Panc1 (cell line): ENCODE results near the gene RASGRF2.

Experiments used
- POLR2AphosphoS5 ChIP-seq: IDR thresholded peaks from 2 replicates; pipeline ENCODE4 v1.6.1; 2012; ENCODE audit warnings: mild to moderate bottlenecking, low read depth, low read length, moderate library complexity
- SIN3A ChIP-seq: IDR thresholded peaks from 2 replicates; pipeline ENCODE4 v1.6.1; 2012; ENCODE audit warnings: low read depth, mild to moderate bottlenecking, low read length, moderate library complexity, borderline replicate concordance; ENCODE audit not compliant: insufficient read depth
- TCF7L2 ChIP-seq: IDR thresholded peaks from 2 replicates; pipeline ENCODE4 v1.6.1; 2011; ENCODE audit warnings: mild to moderate bottlenecking, low read depth, low read length, inconsistent platforms
- TF ChIP-seq, protein P1 (sequence below): fragments of 450-650 bp; IDR thresholded peaks from 2 replicates; pipeline ENCODE4 v1.5.1; 2017; ENCODE audit warnings: mild to moderate bottlenecking
- TF ChIP-seq, protein P2 (sequence below), 2 experiments: IDR thresholded peaks; 2 replicates each; pipeline ENCODE4 v1.6.1; 2011 to 2012; ENCODE audit warnings: low read depth in 2 of 2, control low read depth in 1 of 2, low read length in 1 of 2, mild to moderate bottlenecking in 1 of 2, moderate library complexity in 1 of 2; ENCODE audit not compliant: insufficient read depth in 1 of 2

DNA sequence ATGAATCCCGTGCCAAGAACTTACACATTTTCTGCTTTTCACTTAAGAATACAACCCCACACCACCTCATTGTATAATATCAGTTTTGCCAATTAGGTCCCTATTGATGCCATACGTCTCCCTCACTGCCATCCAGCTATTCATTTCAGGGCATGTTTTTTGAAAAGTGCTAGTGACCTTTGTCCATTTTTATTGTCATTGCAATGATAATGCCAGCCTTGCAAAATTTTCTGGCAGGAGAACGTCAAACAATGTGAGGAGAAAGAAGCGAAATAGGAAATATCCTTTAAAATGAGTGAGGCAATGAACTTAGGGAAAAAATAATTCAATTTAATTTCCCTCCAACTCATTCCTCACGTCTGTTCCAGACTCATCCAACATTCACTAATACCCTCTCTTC lies 161.1 kb downstream of the RASGRF2 start:
- TF ChIP-seq, protein P1, sequence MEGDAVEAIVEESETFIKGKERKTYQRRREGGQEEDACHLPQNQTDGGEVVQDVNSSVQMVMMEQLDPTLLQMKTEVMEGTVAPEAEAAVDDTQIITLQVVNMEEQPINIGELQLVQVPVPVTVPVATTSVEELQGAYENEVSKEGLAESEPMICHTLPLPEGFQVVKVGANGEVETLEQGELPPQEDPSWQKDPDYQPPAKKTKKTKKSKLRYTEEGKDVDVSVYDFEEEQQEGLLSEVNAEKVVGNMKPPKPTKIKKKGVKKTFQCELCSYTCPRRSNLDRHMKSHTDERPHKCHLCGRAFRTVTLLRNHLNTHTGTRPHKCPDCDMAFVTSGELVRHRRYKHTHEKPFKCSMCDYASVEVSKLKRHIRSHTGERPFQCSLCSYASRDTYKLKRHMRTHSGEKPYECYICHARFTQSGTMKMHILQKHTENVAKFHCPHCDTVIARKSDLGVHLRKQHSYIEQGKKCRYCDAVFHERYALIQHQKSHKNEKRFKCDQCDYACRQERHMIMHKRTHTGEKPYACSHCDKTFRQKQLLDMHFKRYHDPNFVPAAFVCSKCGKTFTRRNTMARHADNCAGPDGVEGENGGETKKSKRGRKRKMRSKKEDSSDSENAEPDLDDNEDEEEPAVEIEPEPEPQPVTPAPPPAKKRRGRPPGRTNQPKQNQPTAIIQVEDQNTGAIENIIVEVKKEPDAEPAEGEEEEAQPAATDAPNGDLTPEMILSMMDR, result no peak
- TF ChIP-seq SIN3A, result no peak
- no peak for TF ChIP-seq TCF7L2
- TF ChIP-seq, protein P2, sequence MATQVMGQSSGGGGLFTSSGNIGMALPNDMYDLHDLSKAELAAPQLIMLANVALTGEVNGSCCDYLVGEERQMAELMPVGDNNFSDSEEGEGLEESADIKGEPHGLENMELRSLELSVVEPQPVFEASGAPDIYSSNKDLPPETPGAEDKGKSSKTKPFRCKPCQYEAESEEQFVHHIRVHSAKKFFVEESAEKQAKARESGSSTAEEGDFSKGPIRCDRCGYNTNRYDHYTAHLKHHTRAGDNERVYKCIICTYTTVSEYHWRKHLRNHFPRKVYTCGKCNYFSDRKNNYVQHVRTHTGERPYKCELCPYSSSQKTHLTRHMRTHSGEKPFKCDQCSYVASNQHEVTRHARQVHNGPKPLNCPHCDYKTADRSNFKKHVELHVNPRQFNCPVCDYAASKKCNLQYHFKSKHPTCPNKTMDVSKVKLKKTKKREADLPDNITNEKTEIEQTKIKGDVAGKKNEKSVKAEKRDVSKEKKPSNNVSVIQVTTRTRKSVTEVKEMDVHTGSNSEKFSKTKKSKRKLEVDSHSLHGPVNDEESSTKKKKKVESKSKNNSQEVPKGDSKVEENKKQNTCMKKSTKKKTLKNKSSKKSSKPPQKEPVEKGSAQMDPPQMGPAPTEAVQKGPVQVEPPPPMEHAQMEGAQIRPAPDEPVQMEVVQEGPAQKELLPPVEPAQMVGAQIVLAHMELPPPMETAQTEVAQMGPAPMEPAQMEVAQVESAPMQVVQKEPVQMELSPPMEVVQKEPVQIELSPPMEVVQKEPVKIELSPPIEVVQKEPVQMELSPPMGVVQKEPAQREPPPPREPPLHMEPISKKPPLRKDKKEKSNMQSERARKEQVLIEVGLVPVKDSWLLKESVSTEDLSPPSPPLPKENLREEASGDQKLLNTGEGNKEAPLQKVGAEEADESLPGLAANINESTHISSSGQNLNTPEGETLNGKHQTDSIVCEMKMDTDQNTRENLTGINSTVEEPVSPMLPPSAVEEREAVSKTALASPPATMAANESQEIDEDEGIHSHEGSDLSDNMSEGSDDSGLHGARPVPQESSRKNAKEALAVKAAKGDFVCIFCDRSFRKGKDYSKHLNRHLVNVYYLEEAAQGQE (IDR thresholded peaks at IDR 0.05; ENCODE audit: insufficient read depth in 1 of 2, low read depth in 2 of 2, low read length in 1 of 2), result no peak
- TF ChIP-seq POLR2AphosphoS5, result no peak
